KMS-11 (cell line): ENCODE measurements around the gene TMEM208.

Source experiments
- H2AFZ ChIP-seq: fragments of 200-600 bp; sonication (generic); 2 replicates; pipeline ENCODE4 v1.6.1; 2016; ENCODE audit warnings: antibody characterized with exemption, mixed run types, low read depth
- H3K27ac ChIP-seq: fragments of 200-600 bp; sonication (generic); 2 replicates; pipeline ENCODE4 v1.6.1; 2016; ENCODE audit warnings: mild to moderate bottlenecking, mixed run types
- H3K27me3 ChIP-seq: fragments of 200-600 bp; sonication (generic); 2 replicates; pipeline ENCODE4 v1.6.1; 2017; ENCODE audit warnings: mild to moderate bottlenecking, low read depth, mixed run types, moderate library complexity; ENCODE audit not compliant: insufficient read depth
- H3K36me3 ChIP-seq: fragments of 200-600 bp; sonication (generic); 2 replicates; pipeline ENCODE4 v1.6.1; 2017; ENCODE audit warnings: mild to moderate bottlenecking, mixed run types; ENCODE audit not compliant: insufficient read depth
- H3K4me1 ChIP-seq: fragments of 200-600 bp; sonication (generic); 2 replicates; pipeline ENCODE4 v1.6.1; 2016; ENCODE audit warnings: mild to moderate bottlenecking, low read depth, mixed run types; ENCODE audit not compliant: poor library complexity, severe bottlenecking
- H3K4me2 ChIP-seq: fragments of 200-600 bp; sonication (generic); 2 replicates; pipeline ENCODE4 v1.7.0; 2016; ENCODE audit warnings: mild to moderate bottlenecking, mixed run types
- H3K4me3 ChIP-seq: fragments of 200-600 bp; sonication (generic); IDR thresholded peaks from 2 replicates; pipeline ENCODE4 v1.6.1; 2017; ENCODE audit warnings: low read depth, low read length, mixed read lengths; ENCODE audit not compliant: insufficient read depth
- H3K79me2 ChIP-seq: fragments of 200-600 bp; sonication (generic); 2 replicates; pipeline ENCODE4 v1.6.1; 2016; ENCODE audit warnings: low read depth, mixed run types; ENCODE audit not compliant: insufficient read depth
- H3K9ac ChIP-seq: fragments of 200-600 bp; sonication (generic); 2 replicates; pipeline ENCODE4 v1.6.1; 2016; ENCODE audit warnings: mild to moderate bottlenecking, mixed run types
- H4K20me1 ChIP-seq: fragments of 200-600 bp; sonication (generic); 2 replicates; pipeline ENCODE4 v1.6.1; 2016; ENCODE audit warnings: mild to moderate bottlenecking, mixed run types; ENCODE audit not compliant: insufficient read depth
- CTCF ChIP-seq: fragments of 200-600 bp; sonication (generic); conservative IDR thresholded peaks from 2 replicates; pipeline ENCODE4 v1.6.1; 2017; ENCODE audit warnings: low read depth, mild to moderate bottlenecking, antibody characterized with exemption, low read length, moderate library complexity, mixed read lengths

The TMEM208 gene

GRCh38 chr16:67235816-67236562, 9.1 kb downstream of the TMEM208 start:
- peak overlapping the region; percentile 23; the same call in 1 of the 2 replicates for H2AFZ ChIP-seq
- no peaks in the 10 kb centered on the region for H3K27me3 ChIP-seq
- no peak overlapping the region for H3K4me3 ChIP-seq
- H4K20me1 ChIP-seq: no peaks in the 10 kb centered on the region
- TF ChIP-seq CTCF: no peak
- H3K4me1 ChIP-seq: peaks cover 7% of the 10 kb centered on the region
- H3K36me3 ChIP-seq: no peaks in the 10 kb centered on the region
- peak overlapping the region; percentile 88 for H3K4me2 ChIP-seq
- peaks cover 5% of the 10 kb centered on the region; the same call in 1 of the 2 replicates for H3K79me2 ChIP-seq
- peak overlapping the region; percentile 83 for H3K27ac ChIP-seq
- H3K9ac ChIP-seq: peak overlapping the region; percentile 77

GRCh38 chr16:67236563-67237395, 9.8 kb downstream of the TMEM208 start:
- peaks cover 15% of the 10 kb centered on the region for H3K4me1 ChIP-seq
- H3K27ac ChIP-seq: peak overlapping the region; percentile 83
- peaks cover 5% of the 10 kb centered on the region; the same call in 1 of the 2 replicates for H3K79me2 ChIP-seq
- no peaks in the 10 kb centered on the region for H4K20me1 ChIP-seq
- no peak for TF ChIP-seq CTCF
- H3K36me3 ChIP-seq: no peaks in the 10 kb centered on the region
- H3K4me3 ChIP-seq: no peak overlapping the region
- peak overlapping the region; percentile 77 for H3K9ac ChIP-seq
- peak overlapping the region; percentile 23; the same call in 1 of the 2 replicates for H2AFZ ChIP-seq
- peak overlapping the region; percentile 88; the same call in 1 of the 2 replicates for H3K4me2 ChIP-seq
- H3K27me3 ChIP-seq: no peaks in the 10 kb centered on the region

- Histone ChIP-seq H3K27ac (no peak overlapping the region), H3K27me3 (no peaks in the 10 kb centered on the region), H3K4me1 (peaks cover 18% of the 10 kb centered on the region), H3K4me3 (no peak overlapping the region), H2AFZ (no peak overlapping the region), H3K36me3 (no peaks in the 10 kb centered on the region), H3K4me2 (no peak overlapping the region), H3K79me2 (peaks cover 5% of the 10 kb centered on the region; the same call in 1 of the 2 replicates), H3K9ac (no peak overlapping the region), H4K20me1 (no peaks in the 10 kb centered on the region)
- TF ChIP-seq CTCF: no peak
Observed at GRCh38 chr16:67237396-67238277, 10.7 kb downstream of the TMEM208 start.

- no peak for TF ChIP-seq CTCF
- Histone ChIP-seq H3K4me3 (no peak overlapping the region), H3K9ac (no peak overlapping the region), H3K27ac (no peak overlapping the region), H3K4me2 (no peak overlapping the region), H3K27me3 (no peaks in the 10 kb centered on the region), H4K20me1 (no peaks in the 10 kb centered on the region), H3K79me2 (peaks cover 5% of the 10 kb centered on the region; the same call in 1 of the 2 replicates), H2AFZ (no peak overlapping the region), H3K36me3 (no peaks in the 10 kb centered on the region), H3K4me1 (peaks cover 18% of the 10 kb centered on the region)
Observed at GRCh38 chr16:67238278-67238575, 11.3 kb downstream of the TMEM208 start.
